PC-9 (cell line): Measurements from ENCODE around the gene DES.

Source experiments
- CTCF ChIP-seq: fragments of 200-600 bp; sonication (generic); conservative IDR thresholded peaks from 2 replicates; pipeline ENCODE4 v1.6.1; 2017; ENCODE audit warnings: mixed run types, antibody characterized with exemption, mild to moderate bottlenecking, moderate library complexity
- EZH2 ChIP-seq: fragments of 200-600 bp; sonication (generic); IDR thresholded peaks from 2 replicates; pipeline ENCODE4 v1.8.0; 2017; ENCODE audit warnings: antibody characterized with exemption, low read depth

GRCh38 chr2:219434468-219434717 lies 16.2 kb downstream of the DES start:
- TF ChIP-seq CTCF (no peak), EZH2 (no peak)
